Mesenchymal stem cell (in vitro differentiated cells and primary cell): ENCODE measurements around the gene TRPV3.

Experiments
- DNase-seq: peaks from one replicate; pipeline ENCODE4 v3.0.0-alpha.2; 2013
- H2AFZ ChIP-seq: one replicate; pipeline ENCODE4 v1.6.1; 2013; ENCODE audit warnings: low read depth, mild to moderate bottlenecking, control low read depth, inconsistent platforms, low read length, moderate library complexity
- H2AK5ac ChIP-seq: 2 replicates; pipeline ENCODE4 v1.6.1; 2013; ENCODE audit warnings: low read length, moderate library complexity, mild to moderate bottlenecking, inconsistent platforms; ENCODE audit not compliant: severe bottlenecking
- H2BK120ac ChIP-seq: one replicate; pipeline ENCODE4 v1.6.1; 2013; ENCODE audit warnings: low read depth, mild to moderate bottlenecking, inconsistent platforms, low read length, moderate library complexity
- H2BK12ac ChIP-seq, 2 experiments: one replicate each; pipeline ENCODE4 v1.6.1; 2013; ENCODE audit warnings: inconsistent platforms in 2 of 2, low read length in 2 of 2, mild to moderate bottlenecking in 2 of 2, moderate library complexity in 2 of 2, control low read depth in 1 of 2
- H2BK15ac ChIP-seq: one replicate; pipeline ENCODE4 v1.6.1; 2013; ENCODE audit warnings: mild to moderate bottlenecking, low read depth, inconsistent platforms; ENCODE audit not compliant: poor library complexity, severe bottlenecking
- H2BK5ac ChIP-seq: 2 replicates; pipeline ENCODE4 v1.6.1; 2013; ENCODE audit warnings: low read depth, mild to moderate bottlenecking, low read length, control low read depth, inconsistent platforms; ENCODE audit not compliant: poor library complexity, severe bottlenecking
- H3K14ac ChIP-seq, 2 experiments: one replicate each; pipeline ENCODE4 v1.6.1; 2013; ENCODE audit warnings: inconsistent platforms in 2 of 2, low read length in 2 of 2, control low read depth in 1 of 2, mild to moderate bottlenecking in 1 of 2, moderate library complexity in 1 of 2
- H3K18ac ChIP-seq, 2 experiments: one replicate each; pipeline ENCODE4 v1.6.1; 2013; ENCODE audit warnings: inconsistent platforms in 2 of 2, low read length in 2 of 2, control low read depth in 1 of 2, low read depth in 1 of 2, mild to moderate bottlenecking in 1 of 2
- H3K23ac ChIP-seq, 2 experiments: one replicate each; pipeline ENCODE4 v1.6.1; 2013; ENCODE audit warnings: inconsistent platforms in 2 of 2, low read length in 2 of 2, mild to moderate bottlenecking in 2 of 2, moderate library complexity in 2 of 2, control low read depth in 1 of 2
- H3K27ac ChIP-seq: 2 replicates; pipeline ENCODE4 v1.5.1; 2013; ENCODE audit warnings: mild to moderate bottlenecking, moderate library complexity, low read length, control low read depth, inconsistent platforms; ENCODE audit not compliant: poor library complexity, severe bottlenecking
- H3K27me3 ChIP-seq, 2 experiments: 2 replicates each; pipeline versions ENCODE4 v1.6.1 to v1.7.0; 2013; ENCODE audit warnings: low read length in 2 of 2, mild to moderate bottlenecking in 2 of 2, moderate library complexity in 2 of 2, control low read depth in 1 of 2, inconsistent platforms in 1 of 2; ENCODE audit not compliant: control insufficient read depth in 1 of 2, insufficient read depth in 1 of 2
- H3K36me3 ChIP-seq, 2 experiments: 2 replicates each; pipeline versions ENCODE4 v1.6.1 to v1.7.0; 2013; ENCODE audit warnings: low read length in 2 of 2, control low read depth in 1 of 2, inconsistent platforms in 1 of 2, low read depth in 1 of 2, mild to moderate bottlenecking in 1 of 2; ENCODE audit not compliant: insufficient read depth in 2 of 2, control insufficient read depth in 1 of 2
- H3K4ac ChIP-seq, 2 experiments: one replicate each; pipeline ENCODE4 v1.6.1; 2013; ENCODE audit warnings: inconsistent platforms in 2 of 2, low read length in 2 of 2, mild to moderate bottlenecking in 2 of 2, moderate library complexity in 2 of 2, control low read depth in 1 of 2, low read depth in 1 of 2
- H3K4me1 ChIP-seq: 2 replicates; pipeline ENCODE4 v1.6.1; 2013; ENCODE audit warnings: low read depth, low read length, control low read depth; ENCODE audit not compliant: control insufficient read depth, insufficient read depth
- H3K4me2 ChIP-seq: 2 replicates; pipeline ENCODE4 v1.6.1; 2013; ENCODE audit warnings: low read length, mild to moderate bottlenecking, inconsistent platforms; ENCODE audit not compliant: poor library complexity, severe bottlenecking
- H3K4me3 ChIP-seq, 2 experiments: 2 replicates each; pipeline versions ENCODE4 v1.5.1 to v1.7.0; 2013; ENCODE audit warnings: low read length in 2 of 2, mild to moderate bottlenecking in 2 of 2, control low read depth in 1 of 2, low read depth in 1 of 2; ENCODE audit not compliant: insufficient read depth in 1 of 2
- H3K79me1 ChIP-seq: replicated peaks from 2 replicates; pipeline ENCODE4 v1.6.1; 2013; ENCODE audit warnings: mild to moderate bottlenecking, control low read depth, low read length, inconsistent platforms; ENCODE audit not compliant: poor library complexity, severe bottlenecking
- H3K9ac ChIP-seq: 2 replicates; pipeline ENCODE4 v1.7.0; 2013; ENCODE audit warnings: mild to moderate bottlenecking, low read length, moderate library complexity
- H3K9me3 ChIP-seq: 2 replicates; pipeline ENCODE4 v1.7.0; 2013; ENCODE audit warnings: mild to moderate bottlenecking, low read length; ENCODE audit not compliant: control insufficient read depth
- H4K8ac ChIP-seq: one replicate; pipeline ENCODE4 v1.6.1; 2013; ENCODE audit warnings: inconsistent platforms, mild to moderate bottlenecking, low read length, moderate library complexity
- H4K91ac ChIP-seq: one replicate; pipeline ENCODE4 v1.6.1; 2013; ENCODE audit warnings: mild to moderate bottlenecking, low read length, inconsistent platforms
- WGBS: methylation state at CpG from one replicate; pipeline ENCODE4 v1.1.7; 2013; ENCODE audit warnings: mixed read lengths; 5-methylcytosine and 5-hydroxymethylcytosine counted together

The TRPV3 gene

GRCh38 chr17:3590231-3590630, 32.6 kb upstream of the TRPV3 start:
- H3K4me1 ChIP-seq, result peaks cover 29% of the 10 kb centered on the region
- no peak overlapping the region for H4K8ac ChIP-seq
- no peak for DNase-seq
- H3K9me3 ChIP-seq, result no peaks in the 10 kb centered on the region
- no peaks in the 10 kb centered on the region for H3K79me1 ChIP-seq
- no peak overlapping the region for H3K4ac ChIP-seq
- no peak overlapping the region for H3K4me2 ChIP-seq
- H4K91ac ChIP-seq, result no peak overlapping the region
- 95% methylated on average over 15 of the region's 15 CpGs for WGBS
- H2AFZ ChIP-seq, result no peak overlapping the region
- H3K36me3 ChIP-seq, result peaks cover 41 to 64% of the 10 kb centered on the region in 2 experiments
- H3K27me3 ChIP-seq, result no peaks in the 10 kb centered on the region
- no peak overlapping the region for H3K23ac ChIP-seq
- H2BK15ac ChIP-seq, result no peak overlapping the region
- H2BK12ac ChIP-seq, result no peak overlapping the region
- H2BK5ac ChIP-seq, result no peak overlapping the region
- no peak overlapping the region for H2BK120ac ChIP-seq
- no peak overlapping the region for H3K4me3 ChIP-seq
- no peak overlapping the region for H3K18ac ChIP-seq
- no peak overlapping the region for H2AK5ac ChIP-seq
- no peak overlapping the region for H3K9ac ChIP-seq
- H3K14ac ChIP-seq, result no peak overlapping the region
- H3K27ac ChIP-seq, result no peak overlapping the region

GRCh38 chr17:3589784-3590183, 32.2 kb upstream of the TRPV3 start:
- H2BK120ac ChIP-seq, result no peak overlapping the region

GRCh38 chr17:3585826-3586225, 28.2 kb upstream of the TRPV3 start:
- Histone ChIP-seq H2BK120ac (no peak overlapping the region), H3K4ac (no peak overlapping the region), H3K4me2 (no peak overlapping the region), H3K14ac (no peak overlapping the region), H4K8ac (no peak overlapping the region), H2BK12ac (no peak overlapping the region), H3K36me3 (peaks cover 32 to 75% of the 10 kb centered on the region in 2 experiments), H3K27me3 (no peaks in the 10 kb centered on the region), H3K79me1 (no peaks in the 10 kb centered on the region), H2BK5ac (no peak overlapping the region), H3K23ac (no peak overlapping the region), H3K4me3 (no peak overlapping the region), H2BK15ac (no peak overlapping the region), H2AK5ac (no peak overlapping the region), H2AFZ (no peak overlapping the region), H3K4me1 (peaks cover 10% of the 10 kb centered on the region), H3K9me3 (no peaks in the 10 kb centered on the region), H3K18ac (no peak overlapping the region), H3K9ac (no peak overlapping the region), H3K27ac (no peak overlapping the region), H4K91ac (no peak overlapping the region)
- WGBS, result 98% methylated on average over 17 of the region's 17 CpGs
- no peak for DNase-seq

More at GRCh38 chr17:3589784-3590183, 32.2 kb upstream of the TRPV3 start:
- whole genome bisulfite sequencing, result 96% methylated on average over 22 of the region's 22 CpGs
- H3K4ac ChIP-seq, result no peak overlapping the region
- no peak overlapping the region for H3K27ac ChIP-seq
- no peaks in the 10 kb centered on the region for H3K9me3 ChIP-seq
- H2AK5ac ChIP-seq, result no peak overlapping the region
- no peak overlapping the region for H3K18ac ChIP-seq
- H3K27me3 ChIP-seq, result no peaks in the 10 kb centered on the region
- H3K23ac ChIP-seq, result no peak overlapping the region
- DNase-seq, result no peak
- no peak overlapping the region for H2AFZ ChIP-seq
- H3K14ac ChIP-seq, result no peak overlapping the region
- H3K9ac ChIP-seq, result no peak overlapping the region
- peaks cover 41 to 66% of the 10 kb centered on the region in 2 experiments for H3K36me3 ChIP-seq
- H3K4me1 ChIP-seq, result peaks cover 24% of the 10 kb centered on the region
- no peaks in the 10 kb centered on the region for H3K79me1 ChIP-seq
- no peak overlapping the region for H4K91ac ChIP-seq
- H2BK5ac ChIP-seq, result no peak overlapping the region
- H3K4me3 ChIP-seq, result no peak overlapping the region
- no peak overlapping the region for H4K8ac ChIP-seq
- no peak overlapping the region for H3K4me2 ChIP-seq
- no peak overlapping the region for H2BK12ac ChIP-seq
- H2BK15ac ChIP-seq, result no peak overlapping the region

GRCh38 chr17:3583456-3583855, 25.8 kb upstream of the TRPV3 start:
- 94% methylated on average over 9 of the region's 9 CpGs for WGBS
- H2BK15ac ChIP-seq, result no peak overlapping the region
- no peak overlapping the region for H3K4me3 ChIP-seq
- no peak overlapping the region for H4K8ac ChIP-seq
- H3K4me1 ChIP-seq, result no peaks in the 10 kb centered on the region
- DNase-seq, result no peak
- H3K9me3 ChIP-seq, result no peaks in the 10 kb centered on the region
- no peak overlapping the region for H2BK120ac ChIP-seq
- no peak overlapping the region for H2AFZ ChIP-seq
- H3K4me2 ChIP-seq, result no peak overlapping the region
- H3K36me3 ChIP-seq, result peaks cover 25 to 68% of the 10 kb centered on the region in 2 experiments
- H4K91ac ChIP-seq, result no peak overlapping the region
- no peak overlapping the region for H3K18ac ChIP-seq
- H2AK5ac ChIP-seq, result no peak overlapping the region
- H3K27me3 ChIP-seq, result no peaks in the 10 kb centered on the region
- H3K27ac ChIP-seq, result no peak overlapping the region
- H3K23ac ChIP-seq, result no peak overlapping the region
- H3K79me1 ChIP-seq, result no peaks in the 10 kb centered on the region
- H2BK5ac ChIP-seq, result no peak overlapping the region
- no peak overlapping the region for H3K4ac ChIP-seq
- no peak overlapping the region for H2BK12ac ChIP-seq
- no peak overlapping the region for H3K14ac ChIP-seq
- no peak overlapping the region for H3K9ac ChIP-seq
